ENCODE results near the gene KIF11. TPM values are rescaled to one million over a fixed set of nuclear protein-coding genes. Genes with fewer than 3 reads are reported as not detected.
"Not testable (repeated sequence)": the region's sequence is repeated elsewhere in the genome, so short reads cannot be mapped to it uniquely, and the experiment has no call there.

The KIF11 gene
- total RNA-seq, 6 donors from 2014 or later = under 0.01 to 2.4 (median 1.6) TPM

GRCh38 chr10:92629945-92630344 is 37.0 kb downstream of the KIF11 start:
- no peak for ATAC-seq (ENCODE audit: low FRiP score in 2 of 2)
- Histone ChIP-seq H3K36me3 (no peaks in the 10 kb centered on the region), H3K4me1 (no peaks in the 10 kb centered on the region), H3K27me3 (no peaks in the 10 kb centered on the region), H3K27ac (no peak overlapping the region), H3K4me3 (no peak overlapping the region), H3K9me3 (no peaks in the 10 kb centered on the region)
- 88 to 90% methylated on average over 2 of the region's 2 CpGs for WGBS, 2 donors
- TF ChIP-seq POLR2AphosphoS5 (IDR thresholded peaks at IDR 0.05) = no peak
- TF ChIP-seq POLR2A (IDR thresholded peaks at IDR 0.05) = no peak
- TF ChIP-seq, protein P1, sequence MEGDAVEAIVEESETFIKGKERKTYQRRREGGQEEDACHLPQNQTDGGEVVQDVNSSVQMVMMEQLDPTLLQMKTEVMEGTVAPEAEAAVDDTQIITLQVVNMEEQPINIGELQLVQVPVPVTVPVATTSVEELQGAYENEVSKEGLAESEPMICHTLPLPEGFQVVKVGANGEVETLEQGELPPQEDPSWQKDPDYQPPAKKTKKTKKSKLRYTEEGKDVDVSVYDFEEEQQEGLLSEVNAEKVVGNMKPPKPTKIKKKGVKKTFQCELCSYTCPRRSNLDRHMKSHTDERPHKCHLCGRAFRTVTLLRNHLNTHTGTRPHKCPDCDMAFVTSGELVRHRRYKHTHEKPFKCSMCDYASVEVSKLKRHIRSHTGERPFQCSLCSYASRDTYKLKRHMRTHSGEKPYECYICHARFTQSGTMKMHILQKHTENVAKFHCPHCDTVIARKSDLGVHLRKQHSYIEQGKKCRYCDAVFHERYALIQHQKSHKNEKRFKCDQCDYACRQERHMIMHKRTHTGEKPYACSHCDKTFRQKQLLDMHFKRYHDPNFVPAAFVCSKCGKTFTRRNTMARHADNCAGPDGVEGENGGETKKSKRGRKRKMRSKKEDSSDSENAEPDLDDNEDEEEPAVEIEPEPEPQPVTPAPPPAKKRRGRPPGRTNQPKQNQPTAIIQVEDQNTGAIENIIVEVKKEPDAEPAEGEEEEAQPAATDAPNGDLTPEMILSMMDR (IDR thresholded peaks at IDR 0.05) = no peak
- no peak for TF ChIP-seq EP300 (IDR thresholded peaks at IDR 0.05)
- no peak for DNase-seq

DNA sequence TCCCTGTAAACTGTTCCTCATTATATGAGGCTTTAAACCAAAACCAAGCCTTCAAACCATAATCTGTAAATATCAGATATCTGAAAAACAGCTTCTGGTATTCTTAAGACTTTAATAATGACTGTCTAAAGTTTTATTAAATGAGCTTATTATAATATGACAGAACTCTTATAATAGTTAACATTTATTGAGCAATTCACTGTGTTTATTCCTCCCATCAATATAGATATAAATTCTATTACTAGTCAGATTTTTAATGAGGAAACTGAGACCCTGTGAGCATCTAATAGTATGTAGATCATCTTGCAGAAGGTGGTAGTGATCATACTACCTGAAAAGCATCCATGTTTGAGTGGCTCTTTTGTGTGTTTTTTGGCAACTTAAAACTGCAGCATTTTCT is 45.1 kb downstream of the KIF11 start:
- Histone ChIP-seq H3K4me3 (no peak overlapping the region), H3K36me3 (no peaks in the 10 kb centered on the region), H3K27ac (no peak overlapping the region), H3K9me3 (no peaks in the 10 kb centered on the region), H3K4me1 (no peaks in the 10 kb centered on the region), H3K27me3 (no peaks in the 10 kb centered on the region)
- DNase-seq = no peak
- TF ChIP-seq, protein P1 (IDR thresholded peaks at IDR 0.05) = no peak
- TF ChIP-seq POLR2AphosphoS5 (IDR thresholded peaks at IDR 0.05) = no peak
- TF ChIP-seq POLR2A (IDR thresholded peaks at IDR 0.05) = no peak
- TF ChIP-seq EP300 (IDR thresholded peaks at IDR 0.05) = no peak
- no peak for ATAC-seq (ENCODE audit: low FRiP score in 2 of 2)

GRCh38 chr10:92640107-92640506 is 47.2 kb downstream of the KIF11 start:
- Histone ChIP-seq H3K9me3 (no peaks in the 10 kb centered on the region), H3K27me3 (no peaks in the 10 kb centered on the region), H3K27ac (no peak overlapping the region), H3K4me3 (no peak overlapping the region), H3K4me1 (no peaks in the 10 kb centered on the region), H3K36me3 (no peaks in the 10 kb centered on the region)
- ATAC-seq (ENCODE audit: low FRiP score in 2 of 2) = no peak
- no peak for DNase-seq
- no peak for TF ChIP-seq EP300 (IDR thresholded peaks at IDR 0.05)
- no peak for TF ChIP-seq POLR2AphosphoS5 (IDR thresholded peaks at IDR 0.05)
- TF ChIP-seq POLR2A (IDR thresholded peaks at IDR 0.05) = no peak
- TF ChIP-seq, protein P1 (IDR thresholded peaks at IDR 0.05) = no peak
- 90 to 95% methylated on average over 3 of the region's 3 CpGs for WGBS, 2 donors

DNA sequence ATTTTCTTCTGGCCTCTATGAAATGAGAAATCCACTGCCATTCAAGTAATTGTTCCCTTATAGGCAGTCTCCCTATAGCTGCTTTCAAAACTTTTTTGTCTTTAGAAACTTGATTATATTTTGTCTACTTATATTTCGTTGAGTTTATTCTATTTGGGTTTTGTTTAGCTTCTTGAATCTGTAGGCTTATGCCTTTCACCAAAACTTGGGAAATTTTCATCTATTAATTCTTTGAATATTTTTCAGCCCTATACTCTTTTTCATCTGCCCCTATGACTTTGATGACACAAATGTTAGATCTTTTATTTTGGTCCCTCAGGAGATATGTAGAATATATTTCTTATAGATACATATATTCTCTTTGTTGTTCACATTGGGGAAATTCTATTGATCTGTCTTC is 48.6 kb downstream of the KIF11 start:
- no peaks in the 10 kb centered on the region for H3K36me3 ChIP-seq
- H3K9me3 ChIP-seq = no peaks in the 10 kb centered on the region
- 33 to 95% methylated on average over 1 of the region's 1 CpG for WGBS, 2 donors
- H3K27me3 ChIP-seq = no peaks in the 10 kb centered on the region
- H3K4me3 ChIP-seq = no peak overlapping the region
- DNase-seq = no peak
- no peak for TF ChIP-seq POLR2A (IDR thresholded peaks at IDR 0.05)
- TF ChIP-seq POLR2AphosphoS5 (IDR thresholded peaks at IDR 0.05) = no peak
- TF ChIP-seq EP300 (IDR thresholded peaks at IDR 0.05) = no peak
- TF ChIP-seq, protein P1 (IDR thresholded peaks at IDR 0.05) = no peak
- ATAC-seq (ENCODE audit: low FRiP score in 2 of 2) = no peak
- no peak overlapping the region for H3K27ac ChIP-seq
- no peaks in the 10 kb centered on the region for H3K4me1 ChIP-seq

DNA sequence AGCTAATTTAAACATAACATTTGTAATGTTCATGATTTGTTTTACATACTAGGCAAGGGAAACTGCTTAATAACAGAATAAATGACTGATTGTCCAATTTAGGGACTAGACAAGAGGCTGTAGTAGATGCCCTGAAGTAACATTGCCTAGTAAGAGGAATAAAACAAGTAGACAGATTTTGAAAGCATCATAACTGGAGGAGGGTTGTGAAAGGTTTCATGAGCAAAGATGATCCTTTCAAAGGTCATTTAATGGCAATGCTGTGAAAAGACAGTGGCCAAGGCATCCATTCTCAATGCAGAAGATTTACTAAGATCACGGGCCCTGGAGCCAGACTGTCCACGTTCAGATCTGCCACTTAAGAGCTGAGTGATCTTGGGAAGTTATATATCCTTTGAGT is 52.0 kb downstream of the KIF11 start:
- no peak for DNase-seq
- TF ChIP-seq EP300 (IDR thresholded peaks at IDR 0.05) = no peak
- TF ChIP-seq POLR2AphosphoS5 (IDR thresholded peaks at IDR 0.05) = no peak
- TF ChIP-seq, protein P1 (IDR thresholded peaks at IDR 0.05) = no peak
- no peak for TF ChIP-seq POLR2A (IDR thresholded peaks at IDR 0.05)
- Histone ChIP-seq H3K9me3 (no peaks in the 10 kb centered on the region), H3K36me3 (no peaks in the 10 kb centered on the region), H3K4me3 (no peak overlapping the region), H3K27me3 (no peaks in the 10 kb centered on the region), H3K27ac (no peak overlapping the region), H3K4me1 (no peaks in the 10 kb centered on the region)
- ATAC-seq (ENCODE audit: low FRiP score in 2 of 2) = no peak
- 97 to 100% methylated on average over 2 of the region's 2 CpGs for WGBS, 2 donors

- 64 to 86% methylated on average over 3 of the region's 3 CpGs for WGBS, 2 donors
- H3K27ac ChIP-seq, DNase-seq: not testable (repeated sequence)
Measured at GRCh38 chr10:92650864-92651263, 57.9 kb downstream of the KIF11 start.

More at GRCh38 chr10:92650864-92651263, 57.9 kb downstream of the KIF11 start:
- ATAC-seq (ENCODE audit: low FRiP score in 2 of 2); H3K4me1 ChIP-seq; H3K9me3 ChIP-seq; H3K27me3 ChIP-seq; H3K4me3 ChIP-seq; H3K36me3 ChIP-seq: not testable (repeated sequence)

Measured in upper lobe of left lung (tissue), 6 donors.